ENCODE measurements around the gene BHMT2.

BHMT2 gene

GRCh38 chr5:79080804-79081203 lies 11.2 kb downstream of the BHMT2 start:
- no peak for DNase-seq (ENCODE audit: low spot score)
- no peak for TF ChIP-seq CTCF (IDR thresholded peaks at IDR 0.05)
- H3K4me3 ChIP-seq, result no peak overlapping the region
- no peak overlapping the region for H3K27ac ChIP-seq

- Histone ChIP-seq H3K4me3 (no peak overlapping the region), H3K27ac (no peak overlapping the region)
- no peak for DNase-seq (ENCODE audit: low spot score)
- no peak for TF ChIP-seq CTCF (IDR thresholded peaks at IDR 0.05)
Observed at GRCh38 chr5:79081779-79082178, 12.2 kb downstream of the BHMT2 start.

GRCh38 chr5:79086116-79086515 lies 16.5 kb downstream of the BHMT2 start:
- TF ChIP-seq CTCF (IDR thresholded peaks at IDR 0.05), result no peak
- Histone ChIP-seq H3K4me3 (no peak overlapping the region), H3K27ac (no peak overlapping the region)
- DNase-seq (ENCODE audit: low spot score), result no peak

- DNase-seq (ENCODE audit: low spot score), result no peak
- Histone ChIP-seq H3K4me3 (no peak overlapping the region), H3K27ac (no peak overlapping the region)
- TF ChIP-seq CTCF (IDR thresholded peaks at IDR 0.05), result no peak
Observed at GRCh38 chr5:79088507-79088906, 18.9 kb downstream of the BHMT2 start.

- no peak overlapping the region for H3K27ac ChIP-seq
- H3K4me3 ChIP-seq, result no peak overlapping the region
- DNase-seq (ENCODE audit: low spot score), result no peak
- TF ChIP-seq CTCF (IDR thresholded peaks at IDR 0.05), result no peak
Observed at GRCh38 chr5:79091064-79091463, 21.5 kb downstream of the BHMT2 start.

GRCh38 chr5:79093762-79094161 lies 24.2 kb downstream of the BHMT2 start:
- DNase-seq (ENCODE audit: low spot score), result no peak
- TF ChIP-seq CTCF (IDR thresholded peaks at IDR 0.05), result no peak
- H3K4me3 ChIP-seq, result no peak overlapping the region
- no peak overlapping the region for H3K27ac ChIP-seq

- TF ChIP-seq CTCF (IDR thresholded peaks at IDR 0.05), result no peak
- Histone ChIP-seq H3K4me3 (no peak overlapping the region), H3K27ac (no peak overlapping the region)
- no peak for DNase-seq (ENCODE audit: low spot score)
Observed at GRCh38 chr5:79105868-79106267, 36.3 kb downstream of the BHMT2 start.

All from coronary artery (tissue), 2 donors.